ENCODE results near the gene TSPAN3.

The TSPAN3 gene

DNA sequence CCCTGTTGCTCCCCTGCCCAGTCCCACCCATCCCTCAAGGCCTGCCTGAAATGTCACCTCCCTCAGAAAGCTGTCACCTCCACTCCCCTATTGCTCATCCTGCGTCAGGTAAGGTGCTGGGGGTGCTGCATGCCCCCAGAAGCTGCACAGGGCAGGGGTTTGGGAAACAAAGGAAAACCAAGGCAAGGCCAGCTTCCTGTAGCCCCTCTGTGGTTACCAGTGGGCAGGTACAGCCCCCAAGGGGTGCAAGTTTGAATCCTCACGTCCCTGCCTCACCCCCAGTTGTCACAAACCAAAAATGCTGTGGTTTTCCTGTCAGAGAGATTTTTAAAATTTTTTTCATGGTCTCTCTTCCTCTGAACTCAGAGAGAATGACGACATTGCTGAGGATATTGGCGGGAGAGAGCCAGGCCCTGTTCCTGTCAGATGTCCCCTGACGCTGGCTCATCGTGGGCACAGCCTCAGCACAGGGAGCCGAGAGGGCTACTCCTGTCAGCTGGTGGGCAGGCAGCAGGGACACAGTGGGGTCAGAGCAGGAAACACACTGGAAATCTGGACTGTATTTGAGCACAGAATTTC lies 49.0 kb downstream of the TSPAN3 start:
- DNase-seq: no peak

- no peak for DNase-seq
Measured at GRCh38 chr15:77021088-77021481, 49.8 kb downstream of the TSPAN3 start.

DNA sequence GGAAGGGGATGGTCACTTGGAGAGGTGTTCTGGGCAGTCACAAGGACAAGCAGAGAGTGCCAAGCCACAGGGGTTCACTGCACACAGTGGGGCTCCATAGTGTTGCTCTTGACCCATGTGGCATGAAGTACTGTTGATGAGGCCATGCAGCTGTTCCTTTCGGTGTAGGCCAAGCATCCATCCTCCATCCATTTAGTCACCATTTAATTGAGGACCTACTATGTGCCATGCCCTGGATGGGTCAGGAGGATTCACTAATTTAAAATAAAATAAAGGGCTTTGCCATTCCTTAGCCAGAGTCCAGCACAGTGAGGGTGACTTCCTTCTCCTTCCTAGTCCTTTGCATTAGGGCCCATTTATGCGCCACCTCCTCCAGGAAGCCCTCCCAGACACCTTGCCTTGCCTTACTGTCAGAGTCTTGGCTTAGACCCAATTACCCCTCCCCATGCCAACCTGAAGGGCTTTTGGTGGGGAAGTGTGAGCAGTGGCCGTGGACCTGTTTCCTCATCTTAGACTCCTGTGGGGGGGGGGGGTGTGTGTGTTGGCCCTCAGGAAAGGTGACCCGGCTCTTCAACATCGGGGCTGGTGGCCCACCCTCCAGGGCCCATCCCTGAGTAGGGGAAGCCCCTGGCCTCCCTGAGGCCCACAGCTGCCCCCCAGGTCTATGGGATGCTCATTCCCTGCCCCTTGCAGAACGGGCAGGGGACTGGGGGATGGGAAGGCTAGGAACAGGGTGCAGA lies 50.4 kb downstream of the TSPAN3 start:
- no peak for DNase-seq

DNA sequence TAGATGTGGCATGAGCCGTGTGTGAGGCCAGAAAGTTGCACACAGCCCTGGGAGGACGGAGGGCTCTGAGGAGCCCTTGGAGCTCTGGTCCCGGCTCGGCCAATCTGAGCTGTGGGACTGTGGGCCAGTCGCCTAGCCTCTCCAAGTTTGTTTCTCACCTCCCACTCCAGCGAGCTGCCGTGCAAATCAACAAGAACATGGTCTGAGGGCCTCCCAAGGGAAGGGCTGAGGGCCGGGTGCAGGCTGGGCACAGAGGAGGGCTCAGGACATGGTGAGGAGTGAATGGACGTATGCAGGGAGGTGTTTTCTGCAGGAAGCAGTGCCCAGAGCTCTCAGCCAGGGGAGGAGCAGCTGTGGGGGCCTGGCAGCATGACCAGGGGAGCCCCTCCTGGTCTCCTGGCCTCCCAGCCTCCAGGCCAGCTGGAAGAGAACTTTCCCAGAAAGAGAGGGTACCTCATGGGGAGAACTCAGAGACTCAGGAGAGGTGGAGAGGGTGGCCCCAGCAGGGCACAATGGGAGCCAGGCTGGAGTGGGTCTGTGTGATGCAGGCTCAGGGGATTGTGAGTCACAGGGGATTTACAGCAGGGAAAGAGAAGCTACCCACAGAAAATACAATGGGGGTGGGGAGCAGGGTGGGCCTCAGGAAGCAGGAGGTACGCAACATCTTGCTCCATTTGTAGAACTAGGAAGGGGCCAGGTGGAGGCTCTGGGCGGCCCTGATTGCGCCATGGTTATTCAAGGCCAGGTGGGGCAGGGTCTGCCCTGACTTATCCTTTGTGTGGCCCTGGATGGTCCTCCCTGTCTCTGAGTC lies 51.2 kb downstream of the TSPAN3 start:
- no peak for DNase-seq

DNA sequence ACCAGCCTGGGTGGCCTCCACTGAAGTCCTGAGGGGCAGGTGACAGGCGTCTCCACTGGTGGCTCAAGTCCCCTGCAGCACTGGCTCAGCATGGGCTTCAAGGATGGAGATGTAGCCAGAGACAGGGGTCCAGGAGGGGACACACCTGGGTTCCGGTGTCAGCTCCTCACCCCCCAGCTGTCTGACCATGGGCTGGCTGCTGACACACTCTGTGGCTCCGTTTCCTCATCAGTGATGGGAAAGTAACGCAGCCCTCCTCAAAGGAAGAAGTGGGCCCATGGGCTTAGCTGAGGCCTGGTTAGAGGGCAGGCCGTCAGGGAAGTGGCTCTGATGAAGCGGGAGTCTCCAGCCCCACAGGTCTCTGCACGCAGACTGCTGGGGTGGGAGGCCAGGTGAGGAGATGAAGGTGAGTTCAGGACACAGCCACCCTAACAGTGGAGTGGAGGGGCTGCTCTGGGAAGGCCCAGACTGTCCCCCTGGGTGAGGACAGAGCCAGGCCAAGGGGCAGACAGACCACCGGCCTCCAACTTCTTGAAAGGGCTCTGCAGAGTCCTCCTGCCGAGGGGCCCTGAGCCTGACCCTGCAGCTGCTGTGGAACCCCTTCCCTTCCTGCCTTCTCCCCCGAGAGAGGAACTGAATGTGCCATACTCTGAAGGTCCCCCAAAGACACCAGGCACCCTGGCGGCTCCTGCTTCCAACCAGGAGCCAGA lies 52.0 kb downstream of the TSPAN3 start:
- no peak for DNase-seq

GRCh38 chr15:77017761-77018720 lies 52.9 kb downstream of the TSPAN3 start:
- DNase-seq: no peak

- peak; percentile 15 for DNase-seq
Measured at GRCh38 chr15:77017091-77017660, 53.7 kb downstream of the TSPAN3 start.

GRCh38 chr15:77016321-77016695 lies 54.6 kb downstream of the TSPAN3 start:
- DNase-seq: no peak

DNA sequence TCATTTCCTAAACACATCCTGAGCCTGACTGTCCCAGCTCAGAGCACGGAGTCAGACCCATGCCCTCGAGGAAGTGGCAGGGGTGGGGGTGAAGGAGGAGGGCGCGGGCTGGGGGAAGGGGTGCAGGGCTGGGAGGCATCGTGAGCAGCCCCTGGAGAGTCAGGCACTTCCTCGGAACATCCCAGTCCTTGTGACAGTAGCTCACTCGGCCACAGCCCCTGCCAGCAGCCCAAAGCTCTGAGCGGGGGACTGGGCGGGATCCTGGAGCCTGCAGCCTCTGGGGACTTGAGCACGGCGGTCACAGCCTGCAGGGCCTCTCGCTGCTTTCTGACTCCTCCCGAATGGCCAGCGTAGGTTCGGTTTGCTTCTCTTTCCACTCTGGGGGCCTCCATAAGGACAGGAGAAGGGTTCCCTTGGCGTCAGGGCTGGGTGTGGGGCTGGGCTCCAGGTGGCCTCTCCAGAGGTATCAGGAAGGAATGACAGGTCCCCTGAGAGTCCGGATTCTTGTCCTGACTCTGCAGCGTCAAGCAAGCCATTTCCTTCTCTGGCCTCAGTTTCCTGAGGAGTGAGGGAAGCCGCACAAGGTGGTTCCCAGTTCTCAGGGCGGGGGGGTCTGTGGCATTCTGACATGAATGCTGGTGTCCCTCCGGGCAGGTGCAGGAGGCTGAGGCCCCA lies 55.1 kb downstream of the TSPAN3 start:
- peak; percentile 46 for DNase-seq

DNA sequence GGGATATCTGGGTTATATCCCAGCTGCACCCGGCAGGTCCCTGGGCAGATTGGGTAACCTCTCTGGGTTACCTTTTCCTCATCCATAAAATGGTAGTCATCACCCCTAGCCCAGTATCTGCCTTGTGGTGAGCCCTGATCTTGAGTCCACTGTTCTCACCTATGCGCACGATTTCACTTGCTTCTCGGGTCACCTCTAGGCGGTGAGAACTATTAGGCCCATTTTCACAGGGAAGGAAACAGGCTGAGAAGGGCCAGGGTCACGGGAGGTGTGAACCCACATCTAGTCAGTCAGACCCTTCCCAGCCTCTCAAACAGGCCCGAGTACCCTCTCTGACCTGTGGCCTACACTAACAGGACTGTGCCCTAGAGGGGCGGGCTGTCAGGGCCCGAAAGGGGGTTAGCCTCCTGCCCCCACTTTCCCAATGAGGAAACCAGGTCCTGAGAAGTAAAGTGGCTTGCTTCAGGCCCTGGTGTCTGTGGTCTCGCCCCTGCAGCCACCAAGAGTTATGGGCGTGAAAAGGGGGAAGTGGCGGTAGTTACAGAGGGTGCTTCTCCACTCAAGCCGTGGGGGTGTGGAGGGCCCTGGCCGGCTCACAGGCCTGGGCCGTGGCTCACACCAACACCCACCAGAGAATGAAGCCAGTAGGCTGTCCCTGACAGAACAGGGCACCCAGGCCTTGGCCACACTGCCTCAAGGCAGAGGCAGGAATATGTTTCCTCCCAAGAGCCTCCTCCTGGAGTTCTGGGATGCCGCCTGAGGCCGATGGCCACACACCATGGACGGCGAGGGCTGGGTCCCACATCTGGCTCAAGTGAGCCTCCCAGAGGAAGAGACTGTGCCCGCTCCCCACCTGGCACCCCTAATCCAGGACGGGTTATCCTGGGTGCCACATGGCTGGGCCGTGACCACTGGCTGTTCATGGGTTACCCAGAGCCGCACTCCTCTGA lies 56.5 kb downstream of the TSPAN3 start:
- DNase-seq: peak; percentile 27

DNA sequence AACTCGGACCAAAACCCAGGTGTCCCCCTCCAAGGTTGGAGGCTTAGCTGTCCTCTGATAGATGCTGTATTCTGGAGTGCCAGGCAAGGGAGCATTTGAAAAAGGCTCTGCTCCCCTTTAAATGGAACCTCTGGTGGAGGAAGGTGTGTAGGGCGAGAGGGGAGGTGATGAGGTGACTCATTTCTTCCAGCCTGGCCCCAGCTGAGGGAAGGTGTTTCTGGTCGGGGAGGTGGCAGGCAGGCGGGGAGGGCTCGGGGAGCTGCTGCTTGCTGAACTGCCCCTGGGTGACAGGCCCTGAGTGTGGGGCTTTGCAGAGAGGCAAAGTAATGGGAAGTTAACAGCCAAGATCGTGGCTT lies 57.2 kb downstream of the TSPAN3 start:
- DNase-seq: peak; percentile 28

- peak; percentile 7 for DNase-seq
Measured at GRCh38 chr15:77012868-77013267, 58.0 kb downstream of the TSPAN3 start.

DNA sequence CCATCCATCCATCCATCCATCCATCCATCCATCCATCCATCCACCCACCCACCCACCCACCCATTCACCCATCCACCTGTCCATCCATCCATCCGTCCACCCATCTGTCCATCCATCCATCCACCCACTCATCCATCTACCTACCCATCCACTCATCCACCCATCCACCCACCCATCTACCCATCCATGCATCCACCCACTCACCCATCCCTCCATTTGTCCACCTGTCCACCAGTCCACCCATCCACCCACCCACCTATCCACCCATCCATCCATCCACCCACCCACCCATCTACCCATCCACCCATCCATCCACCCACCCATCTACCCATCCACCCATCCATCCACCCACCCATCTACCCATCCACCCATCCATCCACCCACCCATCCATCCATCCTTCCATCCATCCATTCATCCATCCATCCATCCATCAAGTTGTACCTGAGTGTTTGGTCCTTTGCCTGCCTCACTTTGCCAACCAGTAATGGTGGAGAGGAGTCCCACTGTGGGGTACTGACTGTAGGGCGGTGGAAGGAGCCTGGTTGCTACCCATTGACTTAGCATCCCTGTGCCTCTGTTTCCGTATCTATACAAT lies 58.7 kb downstream of the TSPAN3 start:
- no peak for DNase-seq

- DNase-seq: peak; percentile 15
Measured at GRCh38 chr15:77010857-77011256, 60.1 kb downstream of the TSPAN3 start.

DNA sequence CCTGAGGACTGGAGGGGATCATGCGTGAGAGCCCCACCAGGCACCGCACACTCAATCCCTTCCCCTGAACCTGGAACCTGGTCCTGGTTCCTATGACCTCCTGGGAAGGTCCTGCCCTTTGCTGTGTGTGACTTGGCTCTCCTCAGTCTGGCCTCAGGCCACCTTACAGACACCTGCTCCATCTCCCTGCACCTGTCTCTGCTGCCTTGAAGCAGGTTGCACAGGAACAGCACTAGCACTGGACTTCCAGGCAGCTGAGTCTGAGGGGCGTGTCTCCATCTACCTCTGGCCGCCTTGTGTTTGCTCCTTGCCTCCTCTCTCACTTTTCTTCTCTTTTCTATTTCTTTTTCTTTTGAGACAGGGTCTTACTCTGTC lies 60.6 kb downstream of the TSPAN3 start:
- DNase-seq: peak; percentile 12

GRCh38 chr15:77009646-77010311 lies 61.1 kb downstream of the TSPAN3 start:
- DNase-seq: peak; percentile 15

GRCh38 chr15:77009176-77009575 lies 61.7 kb downstream of the TSPAN3 start:
- no peak for DNase-seq

DNA sequence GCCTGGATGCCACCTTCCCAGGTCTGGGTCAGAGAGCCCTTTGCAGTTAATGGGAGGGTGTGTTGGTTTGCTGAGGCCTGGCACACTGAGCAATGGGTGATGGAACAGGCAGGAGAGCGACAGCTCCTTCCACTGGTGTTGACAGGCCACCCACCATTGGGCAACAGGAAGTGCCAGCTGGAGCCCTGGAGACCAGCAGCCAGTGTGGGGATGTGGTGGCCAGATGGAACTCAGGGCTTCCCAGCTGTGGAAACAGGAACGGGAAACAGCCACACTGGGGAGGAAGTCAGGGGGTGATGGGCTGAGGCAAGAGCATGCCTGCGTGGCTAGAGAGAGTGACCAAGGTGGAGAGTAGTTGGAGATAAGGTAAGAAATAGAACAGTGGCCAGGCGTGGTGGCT lies 66.7 kb downstream of the TSPAN3 start:
- DNase-seq: no peak
